DOHH2 (cell line): ENCODE results near the gene SPATA12.

ENCODE experiments used
- H3F3A ChIP-seq: fragments of 200-600 bp; sonication (generic), shearing (Covaris generic); 2 replicates; pipeline ENCODE4 v1.6.0; 2016; ENCODE audit warnings: antibody characterized with exemption, mild to moderate bottlenecking; ENCODE audit not compliant: control insufficient read depth, insufficient read depth
- H3K27ac ChIP-seq: fragments of 200-600 bp; sonication (generic); 2 replicates; pipeline ENCODE4 v1.5.1; 2014; ENCODE audit warnings: low read depth, mild to moderate bottlenecking, low read length, moderate library complexity
- H3K27me3 ChIP-seq: fragments of 200-600 bp; sonication (generic); 2 replicates; pipeline ENCODE4 v1.6.1; 2014; ENCODE audit warnings: mild to moderate bottlenecking, low read length, mixed read lengths; ENCODE audit not compliant: control insufficient read depth
- H3K36me3 ChIP-seq: fragments of 200-600 bp; sonication (generic); 2 replicates; pipeline ENCODE4 v1.6.1; 2014; ENCODE audit warnings: mild to moderate bottlenecking, low read length, moderate library complexity, mixed read lengths; ENCODE audit not compliant: control insufficient read depth
- H3K4me1 ChIP-seq: fragments of 200-600 bp; sonication (generic); 2 replicates; pipeline ENCODE4 v1.6.1; 2014; ENCODE audit warnings: mild to moderate bottlenecking, low read length, mixed read lengths; ENCODE audit not compliant: control insufficient read depth
- H3K4me2 ChIP-seq: fragments of 200-600 bp; sonication (generic); 2 replicates; pipeline ENCODE4 v1.6.0; 2014; ENCODE audit warnings: mild to moderate bottlenecking, low read length, moderate library complexity
- H3K4me3 ChIP-seq: fragments of 200-600 bp; sonication (generic); 2 replicates; pipeline ENCODE4 v1.5.1; 2014; ENCODE audit warnings: mild to moderate bottlenecking, low read length, mixed read lengths
- H3K79me2 ChIP-seq: fragments of 200-600 bp; sonication (generic); 2 replicates; pipeline ENCODE4 v1.6.1; 2014; ENCODE audit warnings: mild to moderate bottlenecking, low read length, mixed read lengths; ENCODE audit not compliant: control insufficient read depth
- H3K9me2 ChIP-seq: fragments of 200-600 bp; sonication (generic); replicated peaks from 2 replicates; pipeline ENCODE4 v1.6.1; 2014; ENCODE audit warnings: mild to moderate bottlenecking, low read length, mixed read lengths; ENCODE audit not compliant: control insufficient read depth
- H3K9me3 ChIP-seq: fragments of 200-600 bp; sonication (generic); 2 replicates; pipeline ENCODE4 v1.6.1; 2014; ENCODE audit warnings: antibody characterized with exemption, low read length, mixed read lengths; ENCODE audit not compliant: control insufficient read depth, insufficient read depth
- H4K20me1 ChIP-seq: fragments of 200-600 bp; sonication (generic); 2 replicates; pipeline ENCODE4 v1.6.0; 2014; ENCODE audit warnings: low read depth, mild to moderate bottlenecking, antibody characterized with exemption, low read length, moderate library complexity; ENCODE audit not compliant: control insufficient read depth, insufficient read depth
- CTCF ChIP-seq: fragments of 200-600 bp; sonication (generic); IDR thresholded peaks from one replicate; pipeline ENCODE4 v1.5.1; 2014; ENCODE audit warnings: antibody characterized with exemption, mild to moderate bottlenecking, low read depth, low read length; ENCODE audit not compliant: poor library complexity, severe bottlenecking
- EZH2phosphoT487 ChIP-seq: fragments of 200-600 bp; sonication (generic); IDR thresholded peaks from 2 replicates; pipeline ENCODE4 v1.6.1; 2017; ENCODE audit warnings: borderline replicate concordance, mild to moderate bottlenecking, antibody characterized with exemption, low read length, moderate library complexity, mixed read lengths

Gene SPATA12

DNA sequence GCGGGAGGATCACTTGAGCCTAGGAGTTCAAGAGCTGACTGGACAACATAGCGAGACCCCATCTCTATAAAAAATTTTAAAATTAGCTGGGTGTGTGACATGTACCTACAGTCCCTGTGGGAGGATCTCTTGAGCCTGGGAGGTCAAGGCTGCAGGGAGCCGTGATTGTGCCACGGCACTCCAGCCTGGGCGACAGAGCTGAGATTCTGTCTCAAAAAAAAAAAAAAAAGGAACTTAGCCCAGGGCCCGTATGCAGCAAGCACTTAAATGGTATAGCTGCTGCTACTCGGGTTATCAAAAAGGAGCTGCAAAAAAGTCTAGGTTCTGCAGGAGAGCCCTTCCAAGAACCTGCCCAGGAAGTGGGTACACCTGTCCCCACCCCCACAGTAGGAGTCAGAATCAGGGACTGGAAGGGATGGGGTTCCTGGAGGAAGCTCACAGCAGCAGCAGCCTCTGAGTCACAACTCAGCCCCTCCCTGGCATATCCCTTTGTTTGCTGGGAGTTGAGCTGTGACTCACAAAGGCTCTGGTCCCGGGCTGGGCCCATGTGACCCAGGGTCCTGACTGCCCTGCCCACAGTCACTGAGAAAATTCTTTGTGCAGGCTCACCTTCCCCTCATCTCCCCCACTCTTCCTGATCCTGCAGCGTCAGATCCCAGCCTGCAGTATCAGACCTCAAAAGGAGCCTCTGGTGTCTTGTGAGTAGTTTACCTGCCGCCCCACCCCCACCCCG, at the start of gene SPATA12:
SPATA12 (plus strand) TSS at position 576 of the 733 bp plus-strand sequence. CDS start 13,031 bp downstream, outside the sequence.
- Histone ChIP-seq H3K9me2 (no peaks in the 10 kb centered on the region), H3K79me2 (no peaks in the 10 kb centered on the region), H3K4me2 (no peak within 1 kb of the TSS), H3K4me3 (no peak within 1 kb of the TSS), H3F3A (no peaks in the 10 kb centered on the region), H4K20me1 (no peaks in the 10 kb centered on the region), H3K9me3 (no peaks in the 10 kb centered on the region), H3K27me3 (no peaks in the 10 kb centered on the region), H3K4me1 (no peaks in the 10 kb centered on the region), H3K36me3 (no peaks in the 10 kb centered on the region), H3K27ac (no peak within 1 kb of the TSS)
- TF ChIP-seq CTCF (no peak), EZH2phosphoT487 (no peak)

DNA sequence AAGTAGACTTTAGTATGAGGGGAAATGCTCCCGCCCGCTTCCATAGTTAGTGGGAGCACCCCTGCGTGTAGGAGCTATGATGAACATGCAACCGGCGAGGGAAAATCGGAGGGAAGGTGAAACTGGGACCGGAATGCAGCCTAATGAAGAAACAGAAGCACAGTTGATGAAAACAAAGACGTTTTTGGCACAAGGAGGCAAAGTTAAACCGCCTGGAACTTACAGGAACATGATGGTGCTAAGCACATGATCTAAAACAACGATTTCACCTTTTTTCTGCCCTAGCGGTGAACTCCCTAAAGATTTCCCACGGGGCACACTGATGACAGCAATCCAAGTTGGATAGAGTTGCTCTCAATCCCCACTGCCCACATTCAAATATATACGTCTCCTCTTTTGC, 49.4 kb upstream of the SPATA12 start:
- H3K27me3 ChIP-seq: no peaks in the 10 kb centered on the region
- H3K9me2 ChIP-seq: no peaks in the 10 kb centered on the region

DNA sequence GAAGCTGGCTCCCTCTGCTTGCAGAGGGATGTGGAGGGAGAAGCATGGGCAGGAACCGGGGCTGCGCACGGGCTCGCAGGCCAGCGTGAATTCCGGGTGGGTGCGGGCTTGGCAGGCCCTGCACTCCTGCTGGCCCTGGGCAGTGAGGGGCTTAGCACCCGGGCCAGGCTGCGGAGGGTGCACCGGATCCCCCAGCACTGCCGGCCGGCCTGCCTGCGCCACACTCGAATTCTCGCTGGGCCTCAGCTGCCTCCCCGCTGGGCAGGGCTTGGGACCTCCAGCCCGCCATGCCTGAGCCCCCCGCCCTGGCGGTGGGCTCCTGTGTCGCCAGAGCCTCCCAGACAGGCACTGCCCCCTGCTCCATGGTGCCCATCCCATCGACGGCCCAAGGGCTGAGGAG, 47.6 kb upstream of the SPATA12 start:
- H3K36me3 ChIP-seq: no peaks in the 10 kb centered on the region
- no peaks in the 10 kb centered on the region for H3F3A ChIP-seq
- no peaks in the 10 kb centered on the region for H3K79me2 ChIP-seq
- H3K4me1 ChIP-seq: peaks cover 27% of the 10 kb centered on the region
- no peaks in the 10 kb centered on the region for H4K20me1 ChIP-seq
- H3K27ac ChIP-seq: no peak overlapping the region
- H3K4me3 ChIP-seq: no peak overlapping the region
- no peaks in the 10 kb centered on the region for H3K27me3 ChIP-seq
- no peak for TF ChIP-seq EZH2phosphoT487
- no peak for TF ChIP-seq CTCF
- H3K4me2 ChIP-seq: no peak overlapping the region
- no peaks in the 10 kb centered on the region for H3K9me2 ChIP-seq
- H3K9me3 ChIP-seq: no peaks in the 10 kb centered on the region

More for the DNA sequence above, 49.4 kb upstream of the SPATA12 start:
- H3K4me3 ChIP-seq: no peak overlapping the region
- H3K4me1 ChIP-seq: peaks cover 21% of the 10 kb centered on the region
- no peaks in the 10 kb centered on the region for H3F3A ChIP-seq
- H3K79me2 ChIP-seq: no peaks in the 10 kb centered on the region
- no peak overlapping the region for H3K4me2 ChIP-seq
- no peaks in the 10 kb centered on the region for H4K20me1 ChIP-seq
- no peak for TF ChIP-seq CTCF
- no peak for TF ChIP-seq EZH2phosphoT487
- no peaks in the 10 kb centered on the region for H3K9me3 ChIP-seq
- no peak overlapping the region for H3K27ac ChIP-seq
- no peaks in the 10 kb centered on the region for H3K36me3 ChIP-seq
